H9 (cell line): Measurements from ENCODE around the gene TMEM266. TPM values are rescaled to one million over a fixed set of nuclear protein-coding genes. Genes with fewer than 3 reads are reported as not detected.

Experiments
- DNase-seq: peaks from one replicate; pipeline ENCODE4 v3.0.0-alpha.2; 2017
- H2AFZ ChIP-seq: one replicate; pipeline ENCODE4 v1.6.1; 2013; ENCODE audit warnings: mild to moderate bottlenecking, low read length, control low read depth, moderate library complexity
- H2AK5ac ChIP-seq: 2 replicates; pipeline ENCODE4 v1.6.1; 2013; ENCODE audit warnings: low read length, control low read depth, mixed read lengths; ENCODE audit not compliant: insufficient read length
- H2BK120ac ChIP-seq: one replicate; pipeline ENCODE4 v1.6.1; 2013; ENCODE audit warnings: low read depth, mild to moderate bottlenecking, low read length, control low read depth, inconsistent platforms; ENCODE audit not compliant: poor library complexity, severe bottlenecking
- H2BK12ac ChIP-seq: 2 replicates; pipeline ENCODE4 v1.6.1; 2013; ENCODE audit warnings: low read length, control low read depth, mixed read lengths, low read depth; ENCODE audit not compliant: insufficient read length
- H2BK15ac ChIP-seq: 2 replicates; pipeline ENCODE4 v1.6.1; 2013; ENCODE audit warnings: low read depth, low read length, control low read depth
- H2BK20ac ChIP-seq: one replicate; pipeline ENCODE4 v1.6.1; 2013; ENCODE audit warnings: low read depth, mild to moderate bottlenecking, low read length, control low read depth, inconsistent platforms; ENCODE audit not compliant: poor library complexity, severe bottlenecking
- H2BK5ac ChIP-seq: 2 replicates; pipeline ENCODE4 v1.6.1; 2013; ENCODE audit warnings: low read length, control low read depth, mixed read lengths; ENCODE audit not compliant: insufficient read length
- H3K14ac ChIP-seq: 2 replicates; pipeline ENCODE4 v1.6.1; 2013; ENCODE audit warnings: low read length, control low read depth; ENCODE audit not compliant: insufficient read depth
- H3K18ac ChIP-seq: 2 replicates; pipeline ENCODE4 v1.6.1; 2013; ENCODE audit warnings: low read depth, mild to moderate bottlenecking, mixed read lengths, low read length, control low read depth; ENCODE audit not compliant: insufficient read length
- H3K23ac ChIP-seq: 2 replicates; pipeline ENCODE4 v1.6.1; 2013; ENCODE audit warnings: low read length, control low read depth, mixed read lengths, low read depth; ENCODE audit not compliant: insufficient read length
- H3K23me2 ChIP-seq: 2 replicates; pipeline ENCODE4 v1.6.1; 2013; ENCODE audit warnings: low read depth, mild to moderate bottlenecking, mixed read lengths, low read length, control low read depth; ENCODE audit not compliant: insufficient read length, poor library complexity, severe bottlenecking
- H3K27ac ChIP-seq: 2 replicates; pipeline ENCODE4 v1.5.1; 2013; ENCODE audit warnings: low read length, control low read depth, mixed read lengths, low read depth; ENCODE audit not compliant: insufficient read length
- H3K27me3 ChIP-seq: 2 replicates; pipeline ENCODE4 v1.6.1; 2013; ENCODE audit warnings: low read length, control low read depth, inconsistent platforms; ENCODE audit not compliant: insufficient read depth
- H3K4ac ChIP-seq: 2 replicates; pipeline ENCODE4 v1.6.1; 2013; ENCODE audit warnings: low read depth, mild to moderate bottlenecking, control low read depth, inconsistent platforms, low read length, moderate library complexity
- H3K4me1 ChIP-seq: 2 replicates; pipeline ENCODE4 v1.6.1; 2013; ENCODE audit warnings: low read length, control low read depth, inconsistent platforms; ENCODE audit not compliant: insufficient read depth
- H3K4me2 ChIP-seq: 2 replicates; pipeline ENCODE4 v1.6.1; 2013; ENCODE audit warnings: low read length, control low read depth, mixed read lengths; ENCODE audit not compliant: insufficient read length, insufficient read depth
- H3K56ac ChIP-seq: 2 replicates; pipeline ENCODE4 v1.6.1; 2013; ENCODE audit warnings: low read depth, mild to moderate bottlenecking, mixed read lengths, low read length, control low read depth; ENCODE audit not compliant: insufficient read length
- H3K79me1 ChIP-seq: 2 replicates; pipeline ENCODE4 v1.6.1; 2013; ENCODE audit warnings: low read depth, mild to moderate bottlenecking, moderate library complexity, low read length, control low read depth, inconsistent platforms; ENCODE audit not compliant: insufficient read depth, poor library complexity, severe bottlenecking
- H3K79me2 ChIP-seq: 2 replicates; pipeline ENCODE4 v1.6.1; 2013; ENCODE audit warnings: low read length, control low read depth, inconsistent platforms; ENCODE audit not compliant: insufficient read depth
- H3K9ac ChIP-seq: 2 replicates; pipeline ENCODE4 v1.6.1; 2013; ENCODE audit warnings: low read length, control low read depth, mixed read lengths; ENCODE audit not compliant: insufficient read length; ENCODE audit errors: extremely low read depth
- H3K9me3 ChIP-seq: one replicate; pipeline ENCODE4 v1.6.1; 2013; ENCODE audit warnings: low read depth, low read length, inconsistent platforms; ENCODE audit not compliant: control insufficient read depth
- H3T11ph ChIP-seq: one replicate; pipeline ENCODE4 v1.6.1; 2013; ENCODE audit warnings: mild to moderate bottlenecking, low read length, control low read depth, inconsistent platforms
- H4K20me1 ChIP-seq: one replicate; pipeline ENCODE4 v1.6.1; 2013; ENCODE audit not compliant: control insufficient read depth, insufficient read length, insufficient read depth
- H4K5ac ChIP-seq: 2 replicates; pipeline ENCODE4 v1.6.1; 2013; ENCODE audit warnings: low read depth, mild to moderate bottlenecking, mixed read lengths, low read length, control low read depth; ENCODE audit not compliant: insufficient read length
- H4K8ac ChIP-seq: replicated peaks from 2 replicates; pipeline ENCODE4 v1.6.1; 2013; ENCODE audit warnings: low read length, control low read depth, mixed read lengths, low read depth; ENCODE audit not compliant: insufficient read length
- H4K91ac ChIP-seq: 2 replicates; pipeline ENCODE4 v1.6.1; 2013; ENCODE audit warnings: low read depth, mild to moderate bottlenecking, moderate library complexity, mixed read lengths, low read length, control low read depth; ENCODE audit not compliant: insufficient read length
- H3K27ac Mint-ChIP-seq, 3 experiments: 2 replicates in 2 of 3; 3 replicates in 1 of 3; pipeline ENCODE4 v1.8.0; 2020 to 2021; ENCODE audit warnings: mixed read lengths in 3 of 3, mild to moderate bottlenecking in 1 of 3, moderate library complexity in 1 of 3
- H3K27me3 Mint-ChIP-seq: 2 replicates; pipeline ENCODE4 v1.8.0; 2021; ENCODE audit warnings: low read depth, mild to moderate bottlenecking, moderate library complexity, mixed read lengths
- H3K36me3 Mint-ChIP-seq, 3 experiments: 2 replicates in 2 of 3; 3 replicates in 1 of 3; pipeline ENCODE4 v1.8.0; 2020 to 2021; ENCODE audit warnings: low read depth in 3 of 3, mixed read lengths in 3 of 3; ENCODE audit not compliant: insufficient read depth in 1 of 3
- H3K4me1 Mint-ChIP-seq, 2 experiments: 2 replicates each; pipeline ENCODE4 v1.8.0; 2020; ENCODE audit warnings: mixed read lengths in 2 of 2
- H3K4me3 Mint-ChIP-seq, 2 experiments: 2 replicates in 1 of 2; 3 replicates in 1 of 2; pipeline ENCODE4 v1.8.0; 2020 to 2021; ENCODE audit warnings: mild to moderate bottlenecking in 2 of 2, mixed read lengths in 2 of 2, moderate library complexity in 1 of 2
- H3K9me3 Mint-ChIP-seq, 2 experiments: 2 replicates in 1 of 2; 3 replicates in 1 of 2; pipeline ENCODE4 v1.8.0; 2020; ENCODE audit warnings: mild to moderate bottlenecking in 2 of 2, mixed read lengths in 2 of 2, moderate library complexity in 1 of 2
- CTCF ChIP-seq: fragments of 200-600 bp; sonication (generic); conservative IDR thresholded peaks from 3 replicates; pipeline ENCODE4 v1.8.0; 2021; ENCODE audit warnings: antibody characterized with exemption, mild to moderate bottlenecking
- WGBS: extraction: QIAGEN DNeasy Blood & Tissue Kit; methylation state at CpG from one replicate; pipeline ENCODE4 v1.1.7; 2013; ENCODE audit warnings: missing lambda C conversion rate, low lambda C conversion rate, mixed read lengths; ENCODE audit not compliant: insufficient read length; ENCODE audit errors: extremely low coverage; 5-methylcytosine and 5-hydroxymethylcytosine counted together
- total RNA-seq: library from RNA; stranded (reverse); gene quantifications from 2 replicates; pipeline ENCODE4 v1.2.1, GENCODE V29; 2021

The TMEM266 gene
- total RNA-seq, 1 experiment from 2014 or later = 0.81 TPM

- no peak overlapping the region for H4K91ac ChIP-seq
These were observed 113.6 kb downstream of the TMEM266 start for GRCh38 chr15:76173317-76173834.

More at GRCh38 chr15:76173317-76173834, 113.6 kb downstream of the TMEM266 start:
- Histone ChIP-seq H3K4me2 (no peak overlapping the region), H2AK5ac (no peak overlapping the region), H3K18ac (no peak overlapping the region), H2BK15ac (no peak overlapping the region), H3T11ph (no peak overlapping the region), H3K27me3 (no peaks in the 10 kb centered on the region), H2BK12ac (no peak overlapping the region), H2AFZ (no peak overlapping the region), H2BK5ac (no peak overlapping the region), H3K9me3 (no peaks in the 10 kb centered on the region), H3K27ac (no peak overlapping the region), H3K14ac (no peak overlapping the region), H3K79me1 (no peaks in the 10 kb centered on the region), H3K4me1 (no peaks in the 10 kb centered on the region; the same call in 1 of the 2 replicates), H3K4ac (no peak overlapping the region), H4K8ac (no peak overlapping the region), H4K20me1 (peaks cover 3% of the 10 kb centered on the region), H3K23ac (no peak overlapping the region), H3K9ac (no peak overlapping the region), H4K5ac (no peak overlapping the region), H3K23me2 (no peaks in the 10 kb centered on the region), H2BK120ac (no peak overlapping the region), H2BK20ac (no peak overlapping the region), H3K79me2 (no peaks in the 10 kb centered on the region), H3K56ac (no peak overlapping the region)
- Mint-ChIP-seq H3K36me3 (no peaks in the 10 kb centered on the region; a peak in 1 of 7 replicates), H3K9me3 (no peaks in the 10 kb centered on the region), H3K27ac (0 out of 7 replicates have a peak overlapping the region, but pooled peaks of 1 of the 3 experiments have one; percentile 23), H3K4me1 (peaks cover 15% of the 10 kb centered on the region in 2 experiments), H3K4me3 (no peak overlapping the region), H3K27me3 (peaks cover 8% of the 10 kb centered on the region)
- TF ChIP-seq CTCF = no peak
- no CpG with 5 or more reads among the region's 8 CpGs for WGBS
- DNase-seq = no peak
